Measurements from ENCODE around the gene SLC46A1. TPM values are rescaled to one million over a fixed set of nuclear protein-coding genes. Genes with fewer than 3 reads are reported as not detected.
A peak's percentile ranks its signal among the peaks of the same experiment; 100 is the strongest.

The SLC46A1 gene
- total RNA-seq, 1 donor from 2014 or later = 7.4 TPM

DNA sequence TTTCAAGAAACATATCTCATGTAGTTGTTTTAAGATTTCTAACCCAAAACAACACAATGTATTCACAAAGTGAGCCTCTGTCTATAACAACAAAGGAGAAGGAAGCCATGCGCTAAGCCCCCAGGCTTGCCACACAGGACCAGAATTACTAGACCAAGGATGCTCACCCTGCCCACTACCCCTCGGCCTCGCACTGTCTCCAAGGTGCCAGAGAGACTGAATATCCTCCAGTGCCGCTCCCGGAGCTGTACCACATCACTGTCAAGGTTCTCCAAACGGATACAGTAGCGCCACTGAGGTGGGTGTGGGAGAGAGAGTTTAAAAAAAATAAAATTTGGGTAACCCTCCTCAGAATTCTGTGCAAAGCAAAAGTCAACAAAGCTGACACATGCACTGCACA lies 55.7 kb downstream of the SLC46A1 start:
- Mint-ChIP-seq H3K4me3 (ENCODE audit: unreplicated experiment) (no peak overlapping the region), H3K27ac (ENCODE audit: unreplicated experiment) (peak overlapping the region; percentile 70), H3K36me3 (ENCODE audit: low read depth, unreplicated experiment) (peaks cover 22% of the 10 kb centered on the region), H3K9me3 (ENCODE audit: unreplicated experiment) (peaks cover 5% of the 10 kb centered on the region), H3K27me3 (ENCODE audit: low read depth, unreplicated experiment) (no peaks in the 10 kb centered on the region), H3K4me1 (ENCODE audit: low read depth, unreplicated experiment) (peaks cover 20% of the 10 kb centered on the region)
- no peak overlapping the region for H3K4me3 ChIP-seq (ENCODE audit: insufficient read depth, low read depth, low read length)
- peaks cover 14% of the 10 kb centered on the region for H3K79me2 ChIP-seq (ENCODE audit: insufficient read depth, low read length)
- peaks cover 25% of the 10 kb centered on the region for H4K20me1 ChIP-seq (ENCODE audit: insufficient read depth, low read length)
- no peak overlapping the region for H3K9ac ChIP-seq (ENCODE audit: low read length)
- no peak overlapping the region for H3K4me2 ChIP-seq (ENCODE audit: low read length)
- peaks cover 30% of the 10 kb centered on the region for H3K4me1 ChIP-seq (ENCODE audit: insufficient read depth, low read length)
- no peaks in the 10 kb centered on the region for H3K27me3 ChIP-seq (ENCODE audit: insufficient read depth, low read length)
- no peaks in the 10 kb centered on the region for H3K9me3 ChIP-seq (ENCODE audit: insufficient read depth, low read depth, low read length)
- TF ChIP-seq, protein P1, sequence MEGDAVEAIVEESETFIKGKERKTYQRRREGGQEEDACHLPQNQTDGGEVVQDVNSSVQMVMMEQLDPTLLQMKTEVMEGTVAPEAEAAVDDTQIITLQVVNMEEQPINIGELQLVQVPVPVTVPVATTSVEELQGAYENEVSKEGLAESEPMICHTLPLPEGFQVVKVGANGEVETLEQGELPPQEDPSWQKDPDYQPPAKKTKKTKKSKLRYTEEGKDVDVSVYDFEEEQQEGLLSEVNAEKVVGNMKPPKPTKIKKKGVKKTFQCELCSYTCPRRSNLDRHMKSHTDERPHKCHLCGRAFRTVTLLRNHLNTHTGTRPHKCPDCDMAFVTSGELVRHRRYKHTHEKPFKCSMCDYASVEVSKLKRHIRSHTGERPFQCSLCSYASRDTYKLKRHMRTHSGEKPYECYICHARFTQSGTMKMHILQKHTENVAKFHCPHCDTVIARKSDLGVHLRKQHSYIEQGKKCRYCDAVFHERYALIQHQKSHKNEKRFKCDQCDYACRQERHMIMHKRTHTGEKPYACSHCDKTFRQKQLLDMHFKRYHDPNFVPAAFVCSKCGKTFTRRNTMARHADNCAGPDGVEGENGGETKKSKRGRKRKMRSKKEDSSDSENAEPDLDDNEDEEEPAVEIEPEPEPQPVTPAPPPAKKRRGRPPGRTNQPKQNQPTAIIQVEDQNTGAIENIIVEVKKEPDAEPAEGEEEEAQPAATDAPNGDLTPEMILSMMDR (IDR thresholded peaks at IDR 0.05; ENCODE audit: insufficient read depth, low read depth, low read length) = no peak
- TF ChIP-seq EZH2 (IDR thresholded peaks at IDR 0.05; ENCODE audit: insufficient read depth, low read length) = no peak
- peaks cover 49% of the 10 kb centered on the region for H3K36me3 ChIP-seq (ENCODE audit: insufficient read depth, low read length)
- no peak overlapping the region for H2AFZ ChIP-seq (ENCODE audit: low read depth, low read length)
- DNase-seq (ENCODE audit: low read depth) = no peak
- FAIRE-seq = no peak
- H3K27ac ChIP-seq (ENCODE audit: low read depth, low read length) = no peak overlapping the region

DNA sequence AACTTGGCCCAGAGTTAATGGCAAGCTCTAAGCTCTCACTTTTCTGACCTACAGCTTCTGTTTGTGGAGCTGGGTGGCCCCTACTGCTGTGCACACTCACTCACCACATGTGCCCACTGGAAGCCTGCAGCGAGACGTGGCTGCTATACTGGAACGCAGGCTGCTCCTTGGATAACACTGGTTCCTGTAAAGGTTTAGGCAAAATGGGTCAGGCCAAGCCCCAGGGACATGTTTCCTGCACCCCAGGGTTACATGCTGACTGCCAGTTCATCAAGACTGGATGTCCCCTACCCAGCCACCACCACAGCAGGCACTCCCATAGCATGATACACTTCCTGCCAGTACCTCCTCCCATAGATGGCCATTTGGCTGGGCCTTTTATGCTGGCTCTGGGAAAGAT lies 57.0 kb downstream of the SLC46A1 start:
- no peak overlapping the region for H3K4me2 ChIP-seq (ENCODE audit: low read length)
- peaks cover 5% of the 10 kb centered on the region for H3K9me3 Mint-ChIP-seq (ENCODE audit: unreplicated experiment)
- no peak overlapping the region for H3K4me3 ChIP-seq (ENCODE audit: insufficient read depth, low read depth, low read length)
- H3K4me1 Mint-ChIP-seq (ENCODE audit: low read depth, unreplicated experiment) = peaks cover 19% of the 10 kb centered on the region
- H3K27ac ChIP-seq (ENCODE audit: low read depth, low read length) = no peak overlapping the region
- no peak for TF ChIP-seq EZH2 (IDR thresholded peaks at IDR 0.05; ENCODE audit: insufficient read depth, low read length)
- TF ChIP-seq, protein P1 (IDR thresholded peaks at IDR 0.05; ENCODE audit: insufficient read depth, low read depth, low read length) = no peak
- peaks cover 10% of the 10 kb centered on the region for H3K79me2 ChIP-seq (ENCODE audit: insufficient read depth, low read length)
- H3K27ac Mint-ChIP-seq (ENCODE audit: unreplicated experiment) = no peak overlapping the region
- H2AFZ ChIP-seq (ENCODE audit: low read depth, low read length) = no peak overlapping the region
- peaks cover 23% of the 10 kb centered on the region for H3K36me3 Mint-ChIP-seq (ENCODE audit: low read depth, unreplicated experiment)
- H3K9ac ChIP-seq (ENCODE audit: low read length) = no peak overlapping the region
- no peak overlapping the region for H3K4me3 Mint-ChIP-seq (ENCODE audit: unreplicated experiment)
- peaks cover 49% of the 10 kb centered on the region for H3K36me3 ChIP-seq (ENCODE audit: insufficient read depth, low read length)
- peaks cover 35% of the 10 kb centered on the region for H4K20me1 ChIP-seq (ENCODE audit: insufficient read depth, low read length)
- DNase-seq (ENCODE audit: low read depth) = no peak
- no peak for FAIRE-seq
- H3K27me3 Mint-ChIP-seq (ENCODE audit: low read depth, unreplicated experiment) = no peaks in the 10 kb centered on the region
- H3K4me1 ChIP-seq (ENCODE audit: insufficient read depth, low read length) = peaks cover 38% of the 10 kb centered on the region
- H3K9me3 ChIP-seq (ENCODE audit: insufficient read depth, low read depth, low read length) = no peaks in the 10 kb centered on the region
- no peaks in the 10 kb centered on the region for H3K27me3 ChIP-seq (ENCODE audit: insufficient read depth, low read length)

- H3K36me3 ChIP-seq (ENCODE audit: insufficient read depth, low read length) = peaks cover 47% of the 10 kb centered on the region
- H3K4me1 ChIP-seq (ENCODE audit: insufficient read depth, low read length) = peaks cover 38% of the 10 kb centered on the region
- peak overlapping the region; percentile 54 for H3K9ac ChIP-seq (ENCODE audit: low read length)
- DNase-seq (ENCODE audit: low read depth) (peak; percentile 96), FAIRE-seq (peak; percentile 92)
- H4K20me1 ChIP-seq (ENCODE audit: insufficient read depth, low read length) = peaks cover 38% of the 10 kb centered on the region
- H3K27me3 Mint-ChIP-seq (ENCODE audit: low read depth, unreplicated experiment) = no peaks in the 10 kb centered on the region
- H3K9me3 Mint-ChIP-seq (ENCODE audit: unreplicated experiment) = peaks cover 5% of the 10 kb centered on the region
- TF ChIP-seq EZH2 (IDR thresholded peaks at IDR 0.05; ENCODE audit: insufficient read depth, low read length) = no peak
- TF ChIP-seq, protein P1 (IDR thresholded peaks at IDR 0.05; ENCODE audit: insufficient read depth, low read depth, low read length) = no peak
- no peak overlapping the region for H2AFZ ChIP-seq (ENCODE audit: low read depth, low read length)
- no peaks in the 10 kb centered on the region for H3K27me3 ChIP-seq (ENCODE audit: insufficient read depth, low read length)
- H3K4me3 Mint-ChIP-seq (ENCODE audit: unreplicated experiment) = peak overlapping the region; percentile 56
- no peak overlapping the region for H3K4me3 ChIP-seq (ENCODE audit: insufficient read depth, low read depth, low read length)
- H3K36me3 Mint-ChIP-seq (ENCODE audit: low read depth, unreplicated experiment) = peaks cover 28% of the 10 kb centered on the region
- H3K79me2 ChIP-seq (ENCODE audit: insufficient read depth, low read length) = peaks cover 18% of the 10 kb centered on the region
- peaks cover 19% of the 10 kb centered on the region for H3K4me1 Mint-ChIP-seq (ENCODE audit: low read depth, unreplicated experiment)
- H3K27ac Mint-ChIP-seq (ENCODE audit: unreplicated experiment) = peak overlapping the region; percentile 90
- H3K9me3 ChIP-seq (ENCODE audit: insufficient read depth, low read depth, low read length) = no peaks in the 10 kb centered on the region
- peak overlapping the region; percentile 57 for H3K4me2 ChIP-seq (ENCODE audit: low read length)
- H3K27ac ChIP-seq (ENCODE audit: low read depth, low read length) = peak overlapping the region; percentile 85
These were observed 58.6 kb downstream of the SLC46A1 start for GRCh38 chr17:28347261-28347891.
